B cell (primary cell): ENCODE data around the gene CAMTA1. TPM values are rescaled to one million over a fixed set of nuclear protein-coding genes. Genes with fewer than 3 reads are reported as not detected.

Experiments
- ATAC-seq: fragments of 200-7000 bp; cut with Tn5 transposase; one replicate; pipeline ENCODE4 v1.10.0; 2021; ENCODE audit warnings: low read depth, mild to moderate bottlenecking, moderate number of reproducible peaks, moderate library complexity
- CTCF ChIA-PET: fragments of 350-600 bp; sonication (Branson Sonifier 250); formaldehyde crosslinking; loops from one replicate; lab custom pipeline; 2021; ENCODE audit warnings: antibody characterized with exemption, inconsistent platforms; lab: Charles Lee
- POLR2A ChIA-PET: fragments of 350-600 bp; sonication (Branson Sonifier 250); formaldehyde crosslinking; loops from one replicate; lab custom pipeline; 2021; ENCODE audit warnings: antibody characterized with exemption; lab: Charles Lee
- DNase-seq: peaks from one replicate; pipeline ENCODE4 v3.0.0; 2013
- H2AFZ ChIP-seq: 2 replicates; pipeline ENCODE4 v1.6.1; 2012; ENCODE audit warnings: mild to moderate bottlenecking, low read depth, low read length; ENCODE audit not compliant: insufficient read depth, poor library complexity, severe bottlenecking
- H3K27ac ChIP-seq, 2 donors: 1 replicate in 1 of 2; 2 replicates in 1 of 2; pipeline ENCODE4 v1.5.1; 2012 to 2013; ENCODE audit warnings: low read length in 2 of 2, mild to moderate bottlenecking in 2 of 2, moderate library complexity in 1 of 2
- H3K27me3 ChIP-seq, 4 experiments: fragments of 200-600 bp in 1 of 4; sonication (generic) in 1 of 4; replicated peaks in 1 of 4; 1 replicate in 2 of 4; 2 replicates in 2 of 4; pipeline versions ENCODE4 v1.6.1 to v1.7.0; 2013 to 2016; ENCODE audit warnings: low read length in 3 of 4, mild to moderate bottlenecking in 2 of 4, mixed read lengths in 1 of 4, moderate library complexity in 1 of 4; ENCODE audit not compliant: insufficient read depth in 4 of 4, control insufficient read depth in 3 of 4; ENCODE audit errors: control extremely low read depth in 1 of 4
- H3K36me3 ChIP-seq, 2 experiments: replicated peaks in 1 of 2; 1 replicate in 1 of 2; 2 replicates in 1 of 2; pipeline versions ENCODE4 v1.6.1 to v1.7.1; 2013; ENCODE audit warnings: low read length in 1 of 2; ENCODE audit not compliant: insufficient read depth in 2 of 2, control insufficient read depth in 1 of 2; ENCODE audit errors: control extremely low read depth in 1 of 2, extremely low read depth in 1 of 2
- H3K4me1 ChIP-seq, 2 donors: fragments of 200-600 bp in 1 of 2; sonication (generic) in 1 of 2; 1 replicate in 1 of 2; 2 replicates in 1 of 2; pipeline versions ENCODE4 v1.5.1 to v1.6.1; 2013 to 2017; ENCODE audit warnings: low read length in 2 of 2; ENCODE audit not compliant: control insufficient read depth in 2 of 2, insufficient read depth in 2 of 2
- H3K4me2 ChIP-seq: replicated peaks from 2 replicates; pipeline ENCODE3; 2012; ENCODE audit warnings: mild to moderate bottlenecking, low read depth, low read length; ENCODE audit not compliant: poor library complexity, severe bottlenecking
- H3K4me3 ChIP-seq, 5 experiments: fragments of 200-600 bp in 1 of 5; sonication (generic) in 1 of 5; 1 replicate in 3 of 5; 2 replicates in 2 of 5; pipeline versions ENCODE4 v1.5.1 to v1.7.0; 2011 to 2016; ENCODE audit warnings: low read length in 4 of 5, mild to moderate bottlenecking in 4 of 5, low read depth in 2 of 5, control low read depth in 1 of 5, moderate library complexity in 1 of 5; ENCODE audit not compliant: insufficient read depth in 1 of 5; ENCODE audit errors: control extremely low read depth in 1 of 5, extremely low read depth in 1 of 5
- H3K79me2 ChIP-seq: fragments of 200-600 bp; sonication (generic); one replicate; pipeline ENCODE4 v1.6.0; 2016; ENCODE audit warnings: low read length; ENCODE audit not compliant: control insufficient read depth, insufficient read depth
- H3K9ac ChIP-seq: fragments of 200-600 bp; sonication (generic); 2 replicates; pipeline ENCODE4 v1.6.1; 2017; ENCODE audit warnings: mild to moderate bottlenecking, low read length, moderate library complexity
- H3K9me3 ChIP-seq, 3 donors: one replicate each; pipeline versions ENCODE4 v1.6.1 to v1.7.1; 2013; ENCODE audit warnings: low read length in 2 of 3; ENCODE audit not compliant: control insufficient read depth in 2 of 3, insufficient read depth in 1 of 3; ENCODE audit errors: control extremely low read depth in 1 of 3
- H4K20me1 ChIP-seq: 2 replicates; pipeline ENCODE4 v1.6.0; 2012; ENCODE audit warnings: mild to moderate bottlenecking, low read length; ENCODE audit not compliant: insufficient read depth, control insufficient read depth, poor library complexity, severe bottlenecking
- H3K27ac Mint-ChIP-seq: one replicate; pipeline ENCODE4 v1.8.0; 2021; ENCODE audit warnings: mixed read lengths
- H3K27me3 Mint-ChIP-seq: one replicate; pipeline ENCODE4 v1.8.0; 2021; ENCODE audit warnings: mixed read lengths
- H3K4me1 Mint-ChIP-seq: one replicate; pipeline ENCODE4 v1.8.0; 2021; ENCODE audit warnings: mixed read lengths
- H3K4me3 Mint-ChIP-seq: one replicate; pipeline ENCODE4 v1.8.0; 2021; ENCODE audit warnings: mixed read lengths
- H3K9me3 Mint-ChIP-seq: one replicate; pipeline ENCODE4 v1.8.0; 2022; ENCODE audit warnings: mixed read lengths; ENCODE audit not compliant: insufficient read depth
- CTCF ChIP-seq: fragments of 200-600 bp; IDR thresholded peaks from one replicate; pipeline ENCODE4 v1.8.0; 2022; ENCODE audit warnings: antibody characterized with exemption, mild to moderate bottlenecking
- EZH2 ChIP-seq: IDR thresholded peaks from 2 replicates; pipeline ENCODE4 v1.6.1; 2012; ENCODE audit warnings: borderline replicate concordance, low read depth, mild to moderate bottlenecking, moderate library complexity, low read length; ENCODE audit not compliant: insufficient read depth, poor library complexity, severe bottlenecking
- WGBS: methylation state at CpG from one replicate; pipeline ENCODE4 v1.1.5; 2013; ENCODE audit warnings: missing lambda C conversion rate; ENCODE audit not compliant: insufficient coverage; 5-methylcytosine and 5-hydroxymethylcytosine counted together
- intact Hi-C: fragments of 100-400 bp; cut with micrococcal nuclease; formaldehyde crosslinking; loops from one replicate; pipeline ENCODE4 v1.10.0; 2022
- polyA plus RNA-seq: library from polyadenylated mRNA; depleted of rRNA; stranded (reverse); fragments of >200 nt; gene quantifications from 2 replicates; pipeline ENCODE4 v1.2.3, GENCODE V29; 2012
- total RNA-seq, 2 donors: library from RNA; stranded (reverse); fragments of 120-200 nt in 1 of 2; gene quantifications; 1 replicate in 1 of 2; 2 replicates in 1 of 2; pipeline versions ENCODE4 v1.2.3 to v1.2.4, GENCODE V29; 2013 to 2022

CAMTA1 gene
- total and polyA plus RNA-seq, 2 donors (not counting 1 experiment from before 2014, with no cell fraction given): 42.2 to 45.7 TPM

DNA sequence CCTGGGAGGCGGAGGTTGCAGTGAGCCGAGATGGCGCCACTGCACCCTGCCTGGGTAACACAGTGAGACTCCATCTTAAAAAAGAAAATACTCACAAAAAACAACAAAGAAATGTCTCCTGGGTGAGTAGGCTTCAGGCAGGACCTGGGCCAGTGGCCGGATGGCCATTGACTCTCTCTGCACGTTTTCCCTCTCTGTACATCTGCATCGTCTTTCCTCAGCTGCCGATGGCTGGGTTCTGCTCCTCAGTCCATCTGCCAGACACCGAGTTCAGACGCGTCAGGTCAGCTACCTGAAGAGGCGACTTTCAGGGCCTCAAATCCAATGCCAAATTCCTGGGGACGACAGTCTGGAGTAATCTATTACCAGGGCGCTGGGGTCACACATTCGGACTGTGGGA lies 199.3 kb downstream of the CAMTA1 start:
- DNase-seq (no peak), ATAC-seq (no peak)
- CTCF ChIA-PET: no interaction called here
- TF ChIP-seq CTCF (no peak), EZH2 (no peak)
- no peak overlapping the region for H3K9ac ChIP-seq
- intact Hi-C loops: no loop called here
- H3K4me1 ChIP-seq: no peaks in the 10 kb centered on the region
- H3K4me1 Mint-ChIP-seq: no peaks in the 10 kb centered on the region
- no peak overlapping the region for H3K4me2 ChIP-seq
- no peak overlapping the region for H3K27ac ChIP-seq
- no peak overlapping the region for H3K4me3 Mint-ChIP-seq
- peaks cover 0 to 10% (median 0%) of the 10 kb centered on the region in 3 donors for H3K9me3 ChIP-seq
- no peak overlapping the region for H2AFZ ChIP-seq
- H3K36me3 ChIP-seq: no peaks in the 10 kb centered on the region
- no peak overlapping the region for H3K27ac Mint-ChIP-seq
- no peak overlapping the region for H3K4me3 ChIP-seq
- H3K79me2 ChIP-seq: no peaks in the 10 kb centered on the region
- H3K9me3 Mint-ChIP-seq: peaks cover 8% of the 10 kb centered on the region
- 94% methylated on average over 13 of the region's 14 CpGs for WGBS
- POLR2A ChIA-PET: no interaction called here
- peaks cover 7% of the 10 kb centered on the region for H3K27me3 Mint-ChIP-seq
- H4K20me1 ChIP-seq: no peaks in the 10 kb centered on the region
- peaks cover 0 to 2% (median 0%) of the 10 kb centered on the region in 4 experiments for H3K27me3 ChIP-seq

GRCh38 chr1:6984986-6985385 lies 199.7 kb downstream of the CAMTA1 start:
- Histone ChIP-seq H3K79me2 (no peaks in the 10 kb centered on the region), H4K20me1 (no peaks in the 10 kb centered on the region), H2AFZ (no peak overlapping the region), H3K27me3 (peaks cover 0 to 2% (median 0%) of the 10 kb centered on the region in 4 experiments), H3K4me3 (no peak overlapping the region), H3K9ac (no peak overlapping the region), H3K27ac (no peak overlapping the region), H3K36me3 (no peaks in the 10 kb centered on the region), H3K9me3 (peaks cover 0 to 13% (median 0%) of the 10 kb centered on the region in 3 donors), H3K4me1 (no peaks in the 10 kb centered on the region), H3K4me2 (no peak overlapping the region)
- no peak for TF ChIP-seq EZH2
- no peak for TF ChIP-seq CTCF
- Mint-ChIP-seq H3K27ac (no peak overlapping the region), H3K9me3 (peaks cover 8% of the 10 kb centered on the region), H3K4me1 (no peaks in the 10 kb centered on the region), H3K27me3 (peaks cover 7% of the 10 kb centered on the region), H3K4me3 (no peak overlapping the region)
- CTCF ChIA-PET: no interaction called here
- POLR2A ChIA-PET: no interaction called here
- 80% methylated on average over 7 of the region's 7 CpGs for WGBS
- DNase-seq: no peak
- ATAC-seq: no peak
- intact Hi-C loops: no loop called here
